NCI-H69 (cell line): ENCODE data around the gene RPRM.
"Not testable (repeated sequence)": the region's sequence is repeated elsewhere in the genome, so short reads cannot be mapped to it uniquely, and the experiment has no call there.

ENCODE experiments used
- DNase-seq: peaks from one replicate; lab custom pipeline; 2025; lab: John Stamatoyannopoulos, UW

The RPRM gene

DNA sequence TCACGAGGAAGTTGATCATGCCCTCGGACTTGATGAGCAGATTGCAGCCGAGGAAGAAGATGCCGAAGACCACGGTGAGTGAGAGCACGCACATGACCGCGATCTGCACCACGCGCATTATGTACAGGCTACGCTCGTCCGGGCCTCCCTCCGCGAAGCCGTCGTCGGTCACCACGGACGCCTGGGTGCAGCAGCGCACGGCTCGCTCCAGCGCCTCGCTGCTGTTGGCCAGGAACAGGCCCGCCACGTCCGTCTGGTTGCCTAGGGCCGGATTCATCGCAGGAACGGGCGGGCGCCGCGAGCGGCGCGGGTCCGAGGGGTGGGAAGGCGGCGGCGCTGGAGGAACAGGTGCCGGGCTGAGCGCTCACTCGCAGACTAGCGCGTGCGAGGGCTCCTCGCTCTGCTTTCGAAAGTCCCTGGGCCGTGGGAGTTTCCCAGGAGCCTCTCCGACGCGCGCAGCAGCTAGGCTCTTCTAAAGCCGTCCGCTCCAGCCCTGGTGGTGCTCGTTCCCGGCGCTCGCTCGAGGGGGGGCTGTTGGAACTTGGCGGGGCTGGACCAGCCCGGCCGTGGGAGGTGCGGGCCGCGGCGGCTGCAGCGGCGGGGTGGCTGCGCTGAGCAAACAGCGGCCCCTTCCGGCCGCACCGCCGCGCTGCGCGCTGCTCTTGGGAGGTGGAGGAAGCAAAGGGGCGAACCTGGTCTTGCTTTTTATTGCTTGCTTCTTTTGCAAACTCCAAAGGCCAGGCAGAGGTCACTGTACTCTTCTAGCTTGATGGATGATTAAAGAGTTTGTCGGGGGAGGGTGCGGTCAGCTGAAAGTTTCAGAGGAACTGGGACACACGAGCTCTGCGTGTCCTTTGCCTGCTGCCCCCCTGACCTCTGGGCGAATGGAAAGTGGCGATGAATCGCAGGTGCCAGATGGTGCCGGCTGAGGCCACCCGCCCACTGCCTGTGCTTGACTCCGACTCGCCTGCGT lies at the start of gene RPRM:
Gene RPRM (minus strand): TSS at position 474 of the 973 bp plus-strand sequence. CDS start 197 bp downstream, at position 277.
- DNase-seq, result peak; percentile 92

DNA sequence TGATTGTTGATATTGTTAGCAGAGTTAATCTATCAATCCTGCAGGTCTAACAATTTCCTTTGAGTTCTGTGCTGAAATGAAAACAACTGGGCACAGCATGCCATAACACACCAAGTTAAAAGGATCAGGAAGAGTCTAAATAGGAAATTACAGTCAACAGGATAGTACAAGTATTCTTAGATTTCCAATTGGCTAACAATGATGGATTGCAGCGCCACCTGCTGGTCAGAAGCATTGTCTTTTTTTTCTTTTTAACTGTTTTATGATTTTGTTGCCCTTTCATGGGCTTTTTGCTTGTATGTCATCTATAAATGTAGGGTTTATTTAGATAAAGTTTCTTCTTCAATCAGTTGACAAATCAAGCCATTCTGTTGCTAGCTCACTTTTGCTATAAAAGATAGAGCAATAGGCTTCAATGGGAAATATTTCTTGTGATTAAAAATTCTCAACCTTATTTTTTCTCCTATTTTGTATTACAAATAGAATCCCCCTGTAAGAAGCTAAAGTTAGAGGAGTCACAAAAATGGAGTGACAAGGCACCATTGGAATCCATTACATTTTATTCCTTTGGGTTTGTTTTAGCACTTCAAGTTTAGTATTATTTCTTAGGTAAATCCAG lies 40.8 kb upstream of the RPRM start:
- peak; percentile 64 for DNase-seq

DNA sequence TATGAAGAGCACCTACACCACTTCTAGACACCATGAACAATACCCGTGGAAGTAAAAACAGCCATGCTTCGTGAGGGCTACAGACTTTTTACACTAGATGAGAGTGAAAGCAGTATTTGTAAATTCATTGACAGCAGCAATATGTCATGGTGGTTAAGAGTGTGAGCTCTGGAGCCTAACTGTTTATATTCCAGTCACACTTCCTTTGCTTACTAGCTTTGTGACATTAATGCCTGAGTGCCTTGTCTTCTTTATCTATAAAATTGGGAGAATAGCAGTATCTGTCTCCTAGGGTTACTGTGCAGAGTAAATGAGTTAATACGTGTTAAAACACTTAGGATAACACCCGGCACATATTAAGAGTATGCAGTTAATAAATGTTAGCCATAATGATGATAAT lies 33.8 kb upstream of the RPRM start:
- no peak for DNase-seq

DNA sequence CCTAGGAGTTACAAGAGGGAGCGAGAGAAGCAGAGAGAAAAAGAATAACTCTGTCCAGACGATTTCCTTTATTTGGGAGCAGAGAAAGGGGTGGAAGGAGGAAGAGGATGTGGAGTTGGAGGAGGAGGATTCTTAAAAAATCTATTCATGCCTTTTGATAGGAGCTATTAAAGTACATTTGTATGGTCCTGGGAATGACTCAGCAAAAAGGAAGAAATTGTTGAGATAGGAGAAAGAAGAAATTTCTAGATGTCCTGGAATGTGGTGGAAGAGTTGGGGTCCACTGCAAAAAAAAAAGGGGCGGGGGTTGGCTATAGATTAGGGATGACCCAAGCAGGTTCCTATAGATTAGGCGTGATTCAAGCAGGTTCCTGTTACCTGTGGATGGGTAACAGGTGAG lies 32.4 kb upstream of the RPRM start:
- DNase-seq, result no peak

- DNase-seq, result peak; percentile 63
Observed at GRCh38 chr2:153509133-153509532, 30.6 kb upstream of the RPRM start.

DNA sequence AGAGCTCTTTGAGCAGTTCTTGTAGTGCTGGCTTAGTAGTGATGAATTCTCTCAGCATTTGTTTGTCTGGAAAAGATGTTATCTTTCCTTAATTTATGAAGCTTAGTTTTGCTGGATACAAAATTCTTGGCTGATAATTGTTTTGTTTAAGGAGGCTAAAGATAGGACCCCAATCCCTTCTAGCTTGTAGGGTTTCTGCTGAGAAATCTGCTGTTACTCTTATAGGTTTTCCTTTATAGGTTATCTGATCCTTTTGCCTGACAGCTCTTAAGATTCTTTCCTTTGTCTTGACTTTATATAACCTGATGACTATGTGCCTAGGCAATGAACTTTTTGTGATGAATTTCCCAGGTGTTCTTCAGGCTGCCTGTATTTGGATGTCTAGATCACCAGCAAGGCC lies 27.9 kb upstream of the RPRM start:
- DNase-seq, result not testable (repeated sequence)

GRCh38 chr2:153499439-153499838 lies 20.9 kb upstream of the RPRM start:
- no peak for DNase-seq

DNA sequence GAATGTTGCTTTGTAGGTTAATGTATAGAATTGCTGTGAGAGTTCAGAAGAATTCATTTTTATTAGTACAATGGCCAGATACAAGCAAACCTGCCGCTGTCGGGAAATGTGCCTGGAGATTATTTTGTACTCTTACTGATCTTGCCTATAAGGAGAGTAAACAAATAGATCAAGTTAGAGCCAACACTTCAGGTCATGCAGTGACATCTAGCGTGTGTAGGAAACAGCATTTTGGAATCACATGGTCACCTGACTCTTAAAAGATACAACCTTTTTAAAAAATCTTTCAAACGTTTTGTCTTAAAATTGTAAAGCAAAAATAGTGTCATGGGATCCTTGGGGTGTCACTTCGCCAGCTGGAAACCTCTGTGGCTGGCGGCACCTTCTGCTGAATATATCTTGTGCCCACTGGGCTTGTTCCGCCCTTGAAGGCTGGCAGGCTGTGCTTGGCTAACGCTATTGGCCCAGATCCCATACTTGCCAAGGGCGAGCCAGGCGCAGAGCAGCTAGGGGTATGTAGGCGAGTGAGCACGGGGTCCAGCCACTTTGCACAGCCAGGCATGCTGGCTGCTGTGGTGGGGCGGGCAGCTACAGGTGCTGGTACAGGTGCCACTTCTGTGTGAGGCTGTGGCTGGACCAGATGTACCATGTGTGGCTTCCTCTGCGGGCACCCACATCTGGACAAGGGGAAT lies 19.5 kb upstream of the RPRM start:
- peak; percentile 66 for DNase-seq

GRCh38 chr2:153495725-153496124 lies 17.2 kb upstream of the RPRM start:
- DNase-seq, result peak; percentile 63

GRCh38 chr2:153488072-153488471 lies 9.5 kb upstream of the RPRM start:
- no peak for DNase-seq

DNA sequence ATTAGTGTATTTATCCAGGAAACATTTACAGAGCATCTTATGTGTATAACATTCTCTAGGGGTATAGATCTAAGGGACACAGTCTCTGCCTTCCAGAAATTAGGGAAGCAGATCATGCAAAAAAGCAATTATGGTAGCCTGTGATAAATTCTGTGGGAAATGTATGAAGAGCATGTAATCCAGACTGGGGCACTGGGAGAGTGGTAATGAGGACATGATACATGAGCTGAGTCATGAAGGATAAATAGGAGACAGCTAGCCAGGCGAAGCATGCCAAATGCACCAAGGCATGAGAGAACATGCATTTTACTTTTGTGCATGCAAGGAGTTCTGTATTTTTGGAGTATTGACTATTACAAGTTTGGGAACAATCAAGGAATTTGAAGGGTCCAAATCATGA lies 8.9 kb upstream of the RPRM start:
- DNase-seq, result peak; percentile 35

GRCh38 chr2:153479573-153479972 lies 1.0 kb upstream of the RPRM start:
- peak; percentile 61 for DNase-seq

GRCh38 chr2:153477636-153478288 lies 800 bp downstream of the RPRM start:
- DNase-seq, result peak; percentile 76

DNA sequence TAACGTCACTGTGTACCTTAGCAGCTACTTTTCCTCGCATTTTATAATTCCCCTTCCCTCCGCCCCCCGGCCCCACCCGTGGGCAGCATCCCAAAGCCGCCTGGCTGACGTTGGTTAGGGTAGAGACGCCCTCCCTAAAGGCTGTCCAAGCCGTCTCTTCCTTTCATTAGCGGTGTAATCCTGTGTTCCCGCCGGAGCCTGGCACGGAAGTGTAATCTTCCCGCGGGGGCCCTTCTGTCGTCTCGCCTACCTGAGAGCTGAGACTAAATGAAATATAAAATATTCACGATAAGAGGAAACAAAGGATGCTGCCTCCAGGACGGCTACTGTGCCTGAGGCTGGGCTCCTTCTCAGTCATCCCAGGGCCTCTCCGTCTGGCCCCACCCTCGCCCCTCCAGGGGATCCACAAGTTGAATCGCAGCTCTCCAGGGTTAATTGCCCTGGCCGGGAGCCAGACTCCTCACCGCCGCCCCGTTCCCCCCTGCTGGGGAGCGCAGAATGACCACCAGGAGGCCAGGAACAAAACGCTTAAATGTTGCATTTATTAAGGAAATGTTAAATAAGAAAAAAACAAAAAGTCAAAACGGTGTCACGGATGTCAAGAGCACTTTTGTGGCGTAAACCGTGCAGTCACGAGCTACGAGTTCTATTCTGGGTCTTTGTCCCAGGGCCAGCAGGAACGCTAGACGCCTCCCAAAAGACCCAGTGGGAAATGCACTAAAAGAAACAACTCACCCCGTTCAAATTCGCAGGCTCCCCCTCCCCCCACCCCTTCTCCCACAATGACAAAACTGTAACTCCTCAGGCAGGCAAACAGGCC lies 1.5 kb downstream of the RPRM start:
- peak; percentile 94 for DNase-seq

- DNase-seq, result no peak
Observed at GRCh38 chr2:153476491-153476815, 2.1 kb downstream of the RPRM start.

DNA sequence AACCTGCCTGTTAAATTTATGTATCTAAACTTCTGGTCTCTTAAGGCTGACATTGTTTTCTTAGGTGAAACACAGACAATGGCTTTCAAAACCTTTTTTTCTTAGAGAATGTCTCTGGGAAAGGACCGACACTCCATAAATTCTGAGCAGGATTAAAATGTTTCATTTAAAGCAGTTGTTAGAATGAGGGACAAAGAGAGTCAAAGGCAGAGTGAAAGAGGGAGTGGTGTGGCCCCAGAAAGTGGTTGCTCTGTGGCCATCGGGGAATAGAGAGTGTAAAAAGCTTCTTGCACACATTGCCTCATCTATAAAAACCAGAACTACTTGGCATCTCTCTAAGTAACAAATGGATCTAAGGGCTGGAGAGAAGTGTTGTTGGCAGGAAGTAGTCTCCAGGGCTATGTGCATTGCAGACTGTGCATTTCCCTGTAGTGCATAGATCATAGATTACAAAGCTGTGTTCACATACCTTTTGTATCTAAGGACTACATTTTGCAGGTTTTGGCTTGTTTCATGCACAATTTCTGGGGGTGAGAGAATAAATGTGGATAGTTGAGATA lies 3.6 kb downstream of the RPRM start:
- peak; percentile 30 for DNase-seq

GRCh38 chr2:153474407-153474806 lies 4.2 kb downstream of the RPRM start:
- DNase-seq, result peak; percentile 5

- no peak for DNase-seq
Observed at GRCh38 chr2:153470867-153471266, 7.7 kb downstream of the RPRM start.

GRCh38 chr2:153464395-153464794 lies 14.2 kb downstream of the RPRM start:
- peak; percentile 43 for DNase-seq

DNA sequence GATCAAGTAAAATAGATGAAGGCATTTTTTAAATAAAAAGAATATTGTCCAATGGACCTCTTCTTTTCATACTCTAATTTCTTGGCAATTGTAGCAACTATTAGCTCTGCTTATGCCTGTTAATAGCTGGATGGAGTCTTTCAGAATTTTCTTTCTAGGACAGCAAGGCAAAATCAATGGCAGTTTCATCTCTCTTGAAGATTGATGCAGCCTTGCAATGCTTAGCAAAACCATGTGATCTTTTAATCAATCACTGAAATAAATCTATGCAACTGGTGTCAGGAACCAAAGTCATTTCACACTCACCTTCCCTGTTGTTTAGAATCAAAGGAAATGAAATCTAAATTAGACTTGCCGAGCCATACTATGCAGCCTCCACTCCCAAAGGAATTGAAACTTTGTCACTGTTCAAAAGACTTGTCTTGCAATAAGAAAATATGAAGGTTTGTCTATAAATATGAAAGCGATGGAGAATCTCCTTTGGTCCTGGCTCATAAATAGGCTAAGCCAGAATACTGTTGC lies 16.2 kb downstream of the RPRM start:
- DNase-seq, result no peak

- no peak for DNase-seq
Observed at GRCh38 chr2:153461453-153461852, 17.1 kb downstream of the RPRM start.
